OCI-LY7 (cell line): Measurements from ENCODE around the gene ZNF432. TPM values are rescaled to one million over a fixed set of nuclear protein-coding genes. Genes with fewer than 3 reads are reported as not detected.
A peak's percentile ranks its signal among the peaks of the same experiment; 100 is the strongest.
"Not testable (repeated sequence)": the region's sequence is repeated elsewhere in the genome, so short reads cannot be mapped to it uniquely, and the experiment has no call there.

Experiments used
- BruUV-seq: library from RNA; stranded (reverse); fragments of 400-500 nt; replicated peaks from 2 replicates; lab custom pipeline; 2021; lab: Mats Ljungman, UMichigan
- CTCF ChIA-PET: fragments of 300-600 bp; sonication (Branson Sonifier 250); formaldehyde crosslinking; loops from one replicate; lab custom pipeline; 2022; ENCODE audit warnings: antibody characterized with exemption; ENCODE audit not compliant: unreplicated experiment; lab: Charles Lee
- POLR2A ChIA-PET: fragments of 300-600 bp; sonication (Branson Sonifier 250); formaldehyde crosslinking; loops from one replicate; lab custom pipeline; 2022; ENCODE audit warnings: antibody characterized with exemption; lab: Charles Lee
- DNase-seq: peaks from one replicate; pipeline ENCODE4 v3.0.0-alpha.2; 2015; ENCODE audit warnings: low spot score
- H2AFZ ChIP-seq: fragments of 200-600 bp; sonication (generic), shearing (Covaris generic); 2 replicates; pipeline ENCODE4 v1.6.1; 2014; ENCODE audit warnings: mild to moderate bottlenecking, antibody characterized with exemption, low read length, moderate library complexity
- H3K27ac ChIP-seq: fragments of 200-600 bp; sonication (generic); 2 replicates; pipeline ENCODE4 v1.5.1; 2014; ENCODE audit warnings: mixed run types, low read depth, mild to moderate bottlenecking, moderate library complexity, low read length, inconsistent platforms; ENCODE audit not compliant: poor library complexity, severe bottlenecking
- H3K36me3 ChIP-seq: fragments of 200-600 bp; sonication (generic); 2 replicates; pipeline ENCODE4 v1.6.1; 2014; ENCODE audit warnings: mild to moderate bottlenecking, antibody characterized with exemption, low read length, moderate library complexity, mixed read lengths; ENCODE audit not compliant: insufficient read depth
- H3K4me1 ChIP-seq: fragments of 200-600 bp; sonication (generic); 2 replicates; pipeline ENCODE4 v1.5.1; 2014; ENCODE audit warnings: mild to moderate bottlenecking, low read length; ENCODE audit not compliant: insufficient read depth, poor library complexity, severe bottlenecking
- H3K4me2 ChIP-seq: fragments of 200-600 bp; sonication (generic); 2 replicates; pipeline ENCODE4 v1.6.1; 2014; ENCODE audit warnings: mild to moderate bottlenecking, low read length
- H3K4me3 ChIP-seq: fragments of 200-600 bp; sonication (generic); 2 replicates; pipeline ENCODE4 v1.5.1; 2014; ENCODE audit warnings: mild to moderate bottlenecking, low read depth, low read length; ENCODE audit not compliant: poor library complexity, severe bottlenecking
- H3K79me2 ChIP-seq: fragments of 200-600 bp; sonication (generic); 2 replicates; pipeline ENCODE4 v1.6.1; 2016; ENCODE audit warnings: low read depth, mild to moderate bottlenecking, low read length, moderate library complexity, mixed read lengths; ENCODE audit not compliant: insufficient read depth
- H3K9me2 ChIP-seq: fragments of 200-600 bp; sonication (generic); 2 replicates; pipeline ENCODE4 v1.6.1; 2016; ENCODE audit warnings: mild to moderate bottlenecking, low read length, mixed read lengths; ENCODE audit not compliant: insufficient read depth
- H3K9me3 ChIP-seq: fragments of 200-600 bp; sonication (generic); 2 replicates; pipeline ENCODE4 v1.6.1; 2014; ENCODE audit warnings: mild to moderate bottlenecking, mixed run types, low read length, mixed read lengths
- H4K20me1 ChIP-seq: fragments of 200-600 bp; sonication (generic); 2 replicates; pipeline ENCODE4 v1.6.1; 2014; ENCODE audit warnings: mild to moderate bottlenecking, antibody characterized with exemption, low read length, moderate library complexity, mixed read lengths; ENCODE audit not compliant: insufficient read depth
- EZH2phosphoT487 ChIP-seq: fragments of 200-600 bp; sonication (generic); IDR thresholded peaks from 2 replicates; pipeline ENCODE4 v1.6.1; 2018; ENCODE audit warnings: low read depth, borderline replicate concordance, mild to moderate bottlenecking, mixed run types, antibody characterized with exemption, low read length, moderate library complexity, mixed read lengths
- intact Hi-C: fragments of 100-400 bp; cut with micrococcal nuclease; formaldehyde crosslinking; loops from one replicate; pipeline ENCODE4 v1.10.0; 2022; ENCODE audit not compliant: unreplicated experiment
- total RNA-seq, 2 experiments: library from RNA; depleted of rRNA in 1 of 2; stranded (reverse); fragments of >200 nt in 1 of 2; shearing (Covaris generic) in 1 of 2; gene quantifications; 2 replicates each; pipeline ENCODE4 v1.2.3, GENCODE V29; 2014 to 2022
- TF ChIP-seq, protein P1 (sequence below): fragments of 200-600 bp; sonication (generic); conservative IDR thresholded peaks from 2 replicates; pipeline ENCODE4 v1.5.1; 2014; ENCODE audit warnings: mild to moderate bottlenecking, antibody characterized with exemption, low read length, moderate library complexity, mixed read lengths

ZNF432 gene
- total RNA-seq, 2 experiments from 2014 or later: not detected

DNA sequence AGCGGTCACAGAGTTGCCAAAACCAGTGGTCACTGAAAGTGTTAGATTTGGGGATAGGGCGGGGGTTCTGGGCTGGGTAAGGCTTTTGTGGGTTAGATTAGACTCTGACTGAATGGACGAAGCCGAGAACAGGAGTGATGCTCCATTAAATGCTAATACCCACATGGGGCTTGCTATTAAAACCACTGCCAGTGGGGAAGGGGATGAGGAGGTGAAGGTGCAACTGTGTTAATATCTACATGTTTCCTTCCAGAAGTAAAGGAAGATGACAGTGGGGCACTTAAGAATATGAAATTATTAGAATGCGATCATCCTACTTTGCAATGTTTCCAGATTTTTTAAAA lies 19.9 kb downstream of the ZNF432 start:
- H3K9me2 ChIP-seq: no peaks in the 10 kb centered on the region
- H4K20me1 ChIP-seq: no peaks in the 10 kb centered on the region
- peak overlapping the region; percentile 76 for H3K4me3 ChIP-seq
- peaks cover 59% of the 10 kb centered on the region for H3K36me3 ChIP-seq
- H3K27ac ChIP-seq: peak overlapping the region; percentile 62
- TSS peak; percentile 80 for BruUV-seq
- peaks cover 10% of the 10 kb centered on the region for H3K4me1 ChIP-seq
- peak overlapping the region; percentile 80 for H2AFZ ChIP-seq
- no peak for TF ChIP-seq EZH2phosphoT487
- TF ChIP-seq, protein P1, sequence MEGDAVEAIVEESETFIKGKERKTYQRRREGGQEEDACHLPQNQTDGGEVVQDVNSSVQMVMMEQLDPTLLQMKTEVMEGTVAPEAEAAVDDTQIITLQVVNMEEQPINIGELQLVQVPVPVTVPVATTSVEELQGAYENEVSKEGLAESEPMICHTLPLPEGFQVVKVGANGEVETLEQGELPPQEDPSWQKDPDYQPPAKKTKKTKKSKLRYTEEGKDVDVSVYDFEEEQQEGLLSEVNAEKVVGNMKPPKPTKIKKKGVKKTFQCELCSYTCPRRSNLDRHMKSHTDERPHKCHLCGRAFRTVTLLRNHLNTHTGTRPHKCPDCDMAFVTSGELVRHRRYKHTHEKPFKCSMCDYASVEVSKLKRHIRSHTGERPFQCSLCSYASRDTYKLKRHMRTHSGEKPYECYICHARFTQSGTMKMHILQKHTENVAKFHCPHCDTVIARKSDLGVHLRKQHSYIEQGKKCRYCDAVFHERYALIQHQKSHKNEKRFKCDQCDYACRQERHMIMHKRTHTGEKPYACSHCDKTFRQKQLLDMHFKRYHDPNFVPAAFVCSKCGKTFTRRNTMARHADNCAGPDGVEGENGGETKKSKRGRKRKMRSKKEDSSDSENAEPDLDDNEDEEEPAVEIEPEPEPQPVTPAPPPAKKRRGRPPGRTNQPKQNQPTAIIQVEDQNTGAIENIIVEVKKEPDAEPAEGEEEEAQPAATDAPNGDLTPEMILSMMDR: no peak
- CTCF ChIA-PET: no interaction called here
- POLR2A ChIA-PET: no interaction called here
- no peak for DNase-seq
- intact Hi-C loops: loop anchor here (1.0 to 2.0 kb wide), 2 partner anchors 42 to 268 kb away; partner anchors contain the start of genes ZNF350 and ZNF480
- H3K4me2 ChIP-seq: peak overlapping the region; percentile 62
- H3K79me2 ChIP-seq: peaks cover 27% of the 10 kb centered on the region; the same call in 1 of the 2 replicates
- H3K9me3 ChIP-seq: peaks cover 32% of the 10 kb centered on the region; the same call in 1 of the 2 replicates

DNA sequence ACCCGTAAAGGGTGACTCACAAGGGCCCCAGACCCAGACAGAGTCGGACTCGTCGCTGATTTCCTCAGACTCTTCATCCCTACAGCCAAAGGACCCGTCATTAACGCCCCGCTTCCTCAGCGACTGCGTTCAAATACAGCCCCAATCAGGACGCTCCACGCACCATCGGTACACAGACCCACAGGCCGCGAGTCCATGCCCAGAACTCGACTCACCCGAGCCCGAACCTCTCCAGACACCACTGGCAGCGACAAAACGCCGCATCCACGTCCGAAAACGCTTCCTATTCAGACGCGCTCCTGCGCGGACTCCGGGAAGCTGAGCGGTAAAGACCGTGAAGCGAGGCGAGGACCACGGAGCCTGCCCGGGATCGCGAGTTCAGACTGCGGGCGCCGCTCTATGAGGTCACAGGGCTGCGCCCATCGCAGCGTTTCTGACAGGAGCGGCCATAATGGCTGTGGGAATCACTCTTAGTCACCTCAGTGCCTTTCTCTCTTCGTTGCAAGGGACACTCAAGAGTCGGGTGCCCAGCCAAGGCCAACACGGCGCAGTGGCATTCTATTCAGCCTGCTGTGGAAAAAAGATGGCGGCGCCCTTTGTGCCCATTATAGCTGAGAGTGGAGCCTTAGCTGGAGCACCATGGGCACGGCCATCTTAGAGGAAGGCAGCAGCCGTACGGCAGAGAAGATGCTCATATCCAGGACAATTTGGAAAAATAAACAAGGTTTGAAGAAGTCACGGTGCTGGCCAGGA lies 20.4 kb downstream of the ZNF432 start, which contains the start of gene ZNF614:
Gene ZNF614 (minus strand): TSS at position 353 of the 753 bp plus-strand sequence. CDS start 2,634 bp downstream, outside the sequence.
- DNase-seq: peak; percentile 86
- H2AFZ ChIP-seq: peak within 1 kb of the TSS; percentile 80
- peaks cover 10% of the 10 kb centered on the region for H3K4me1 ChIP-seq
- peak within 1 kb of the TSS; percentile 62 for H3K4me2 ChIP-seq
- H3K36me3 ChIP-seq: peaks cover 59% of the 10 kb centered on the region
- intact Hi-C loops: loop anchor here (1.0 to 2.0 kb wide), 2 partner anchors 42 to 269 kb away; partner anchors contain the start of genes ZNF350 and ZNF480
- H3K9me3 ChIP-seq: peaks cover 26% of the 10 kb centered on the region; the same call in 1 of the 2 replicates
- BruUV-seq: no TSS peak
- CTCF ChIA-PET: no interaction called here
- peak within 1 kb of the TSS; percentile 76 for H3K4me3 ChIP-seq
- H3K79me2 ChIP-seq: peaks cover 27% of the 10 kb centered on the region; the same call in 1 of the 2 replicates
- no peaks in the 10 kb centered on the region for H4K20me1 ChIP-seq
- POLR2A ChIA-PET: no interaction called here
- H3K27ac ChIP-seq: peak within 1 kb of the TSS; percentile 62
- TF ChIP-seq EZH2phosphoT487: no peak
- TF ChIP-seq, protein P1: no peak
- H3K9me2 ChIP-seq: no peaks in the 10 kb centered on the region

DNA sequence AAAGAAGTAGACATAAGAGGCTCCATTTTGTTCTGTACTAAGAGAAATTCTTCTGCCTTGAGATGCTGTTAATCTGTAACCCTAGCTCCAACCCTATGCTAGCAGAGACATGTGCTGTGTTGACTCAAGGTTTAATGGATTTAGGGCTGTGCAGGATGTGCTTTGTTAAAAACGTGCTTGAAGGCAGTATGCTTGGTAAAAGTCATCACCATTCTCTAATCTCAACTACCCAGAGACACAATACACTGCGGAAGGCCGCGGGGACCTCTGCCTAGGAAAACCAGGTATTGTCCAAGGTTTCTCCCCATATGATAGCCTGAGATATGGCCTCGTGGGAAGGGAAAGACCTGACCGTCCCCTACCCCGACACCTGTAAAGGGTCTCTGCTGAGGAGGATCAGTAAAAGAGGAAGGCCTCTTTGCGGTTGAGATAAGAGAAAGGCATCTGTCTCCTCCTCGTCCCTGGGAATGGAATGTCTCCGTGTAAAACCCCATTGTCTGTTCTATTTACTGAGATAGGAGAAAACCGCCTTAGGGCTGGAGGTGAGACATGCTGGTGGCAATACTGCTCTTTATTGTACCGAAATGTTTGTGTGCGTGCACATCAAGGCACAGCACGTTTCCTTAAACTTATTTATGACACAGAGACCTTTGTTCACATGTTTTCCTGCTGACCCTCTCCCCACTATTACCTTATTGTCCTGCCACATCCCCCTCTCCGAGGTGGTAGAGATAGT lies 22.2 kb downstream of the ZNF432 start:
- POLR2A ChIA-PET, intact Hi-C loops: not testable (repeated sequence)

GRCh38 chr19:52024478-52024877 lies 24.2 kb downstream of the ZNF432 start:
- Histone ChIP-seq H3K9me3 (peaks cover 17% of the 10 kb centered on the region; the same call in 1 of the 2 replicates), H3K36me3 (peaks cover 69% of the 10 kb centered on the region), H3K79me2 (peaks cover 22% of the 10 kb centered on the region; the same call in 1 of the 2 replicates), H3K4me1 (peaks cover 10% of the 10 kb centered on the region)
- BruUV-seq, DNase-seq, intact Hi-C loops, CTCF ChIA-PET, H3K4me2 ChIP-seq, H3K4me3 ChIP-seq, H4K20me1 ChIP-seq, POLR2A ChIA-PET, H3K27ac ChIP-seq, H2AFZ ChIP-seq, H3K9me2 ChIP-seq: not testable (repeated sequence)

More for the DNA sequence above, 22.2 kb downstream of the ZNF432 start:
- H3K79me2 ChIP-seq: peaks cover 27% of the 10 kb centered on the region; the same call in 1 of the 2 replicates
- H2AFZ ChIP-seq, CTCF ChIA-PET, H3K9me2 ChIP-seq, BruUV-seq, H4K20me1 ChIP-seq, DNase-seq, H3K27ac ChIP-seq, H3K4me3 ChIP-seq: not testable (repeated sequence)
- peak overlapping the region; percentile 62; the same call in 1 of the 2 replicates for H3K4me2 ChIP-seq
- H3K36me3 ChIP-seq: peaks cover 65% of the 10 kb centered on the region
- H3K9me3 ChIP-seq: peaks cover 21% of the 10 kb centered on the region; the same call in 1 of the 2 replicates
- H3K4me1 ChIP-seq: peaks cover 10% of the 10 kb centered on the region
